ENCODE results near the gene FGF8.

Gene FGF8

GRCh38 chr10:101780818-101781654, 5.1 kb upstream of the FGF8 start:
- H3K27me3 ChIP-seq (ENCODE audit: control insufficient read depth, insufficient read depth, low read length) = peaks cover 27% of the 10 kb centered on the region
- no peak overlapping the region for H3K9ac ChIP-seq (ENCODE audit: low read length)
- H3K9me3 ChIP-seq (ENCODE audit: control insufficient read depth, low read length) = no peaks in the 10 kb centered on the region
- peaks cover 55% of the 10 kb centered on the region for H3K4me1 ChIP-seq (ENCODE audit: control insufficient read depth, insufficient read depth, low read length)
- H3K36me3 ChIP-seq (ENCODE audit: control insufficient read depth, insufficient read depth, low read length) = peaks cover 4% of the 10 kb centered on the region
- H3K4me3 ChIP-seq (ENCODE audit: low read length) = no peak overlapping the region

GRCh38 chr10:101780187-101780817, 4.4 kb upstream of the FGF8 start:
- Histone ChIP-seq H3K9ac (ENCODE audit: low read length) (no peak overlapping the region), H3K36me3 (ENCODE audit: control insufficient read depth, insufficient read depth, low read length) (no peaks in the 10 kb centered on the region), H3K27me3 (ENCODE audit: control insufficient read depth, insufficient read depth, low read length) (peaks cover 30% of the 10 kb centered on the region), H3K4me1 (ENCODE audit: control insufficient read depth, insufficient read depth, low read length) (peaks cover 57% of the 10 kb centered on the region), H3K9me3 (ENCODE audit: control insufficient read depth, low read length) (no peaks in the 10 kb centered on the region), H3K4me3 (ENCODE audit: low read length) (no peak overlapping the region)

GRCh38 chr10:101779544-101780186, 3.8 kb upstream of the FGF8 start:
- H3K9me3 ChIP-seq (ENCODE audit: control insufficient read depth, low read length) = no peaks in the 10 kb centered on the region
- H3K4me1 ChIP-seq (ENCODE audit: control insufficient read depth, insufficient read depth, low read length) = peaks cover 63% of the 10 kb centered on the region
- no peaks in the 10 kb centered on the region for H3K36me3 ChIP-seq (ENCODE audit: control insufficient read depth, insufficient read depth, low read length)
- peaks cover 36% of the 10 kb centered on the region for H3K27me3 ChIP-seq (ENCODE audit: control insufficient read depth, insufficient read depth, low read length)
- H3K4me3 ChIP-seq (ENCODE audit: low read length) = peak overlapping the region; percentile 67
- peak overlapping the region; percentile 48 for H3K9ac ChIP-seq (ENCODE audit: low read length)

- H3K4me3 ChIP-seq (ENCODE audit: low read length) = peak overlapping the region; percentile 67
- no peaks in the 10 kb centered on the region for H3K36me3 ChIP-seq (ENCODE audit: control insufficient read depth, insufficient read depth, low read length)
- peaks cover 63% of the 10 kb centered on the region for H3K4me1 ChIP-seq (ENCODE audit: control insufficient read depth, insufficient read depth, low read length)
- peak overlapping the region; percentile 48 for H3K9ac ChIP-seq (ENCODE audit: low read length)
- H3K27me3 ChIP-seq (ENCODE audit: control insufficient read depth, insufficient read depth, low read length) = peaks cover 43% of the 10 kb centered on the region
- H3K9me3 ChIP-seq (ENCODE audit: control insufficient read depth, low read length) = no peaks in the 10 kb centered on the region
Observed at GRCh38 chr10:101778781-101779543, 3.0 kb upstream of the FGF8 start.

- H3K9ac ChIP-seq (ENCODE audit: low read length) = no peak overlapping the region
- no peak overlapping the region for H3K4me3 ChIP-seq (ENCODE audit: low read length)
- H3K27me3 ChIP-seq (ENCODE audit: control insufficient read depth, insufficient read depth, low read length) = peaks cover 50% of the 10 kb centered on the region
- H3K36me3 ChIP-seq (ENCODE audit: control insufficient read depth, insufficient read depth, low read length) = no peaks in the 10 kb centered on the region
- peaks cover 59% of the 10 kb centered on the region for H3K4me1 ChIP-seq (ENCODE audit: control insufficient read depth, insufficient read depth, low read length)
- no peaks in the 10 kb centered on the region for H3K9me3 ChIP-seq (ENCODE audit: control insufficient read depth, low read length)
Observed at GRCh38 chr10:101778151-101778780, 2.4 kb upstream of the FGF8 start.

GRCh38 chr10:101777619-101778145, 1.8 kb upstream of the FGF8 start:
- Histone ChIP-seq H3K9ac (ENCODE audit: low read length) (no peak overlapping the region), H3K27me3 (ENCODE audit: control insufficient read depth, insufficient read depth, low read length) (peaks cover 56% of the 10 kb centered on the region), H3K4me1 (ENCODE audit: control insufficient read depth, insufficient read depth, low read length) (peaks cover 58% of the 10 kb centered on the region), H3K4me3 (ENCODE audit: low read length) (no peak overlapping the region), H3K36me3 (ENCODE audit: control insufficient read depth, insufficient read depth, low read length) (no peaks in the 10 kb centered on the region), H3K9me3 (ENCODE audit: control insufficient read depth, low read length) (no peaks in the 10 kb centered on the region)

- Histone ChIP-seq H3K4me1 (ENCODE audit: control insufficient read depth, insufficient read depth, low read length) (peaks cover 47% of the 10 kb centered on the region), H3K9ac (ENCODE audit: low read length) (no peak overlapping the region), H3K27me3 (ENCODE audit: control insufficient read depth, insufficient read depth, low read length) (peaks cover 70% of the 10 kb centered on the region), H3K36me3 (ENCODE audit: control insufficient read depth, insufficient read depth, low read length) (no peaks in the 10 kb centered on the region), H3K9me3 (ENCODE audit: control insufficient read depth, low read length) (no peaks in the 10 kb centered on the region), H3K4me3 (ENCODE audit: low read length) (no peak overlapping the region)
Observed at GRCh38 chr10:101776161-101776817, 375 bp upstream of the FGF8 start.

GRCh38 chr10:101774589-101775272, 1.2 kb downstream of the FGF8 start:
- Histone ChIP-seq H3K36me3 (ENCODE audit: control insufficient read depth, insufficient read depth, low read length) (no peaks in the 10 kb centered on the region), H3K27me3 (ENCODE audit: control insufficient read depth, insufficient read depth, low read length) (peaks cover 79% of the 10 kb centered on the region), H3K4me1 (ENCODE audit: control insufficient read depth, insufficient read depth, low read length) (peaks cover 34% of the 10 kb centered on the region), H3K9me3 (ENCODE audit: control insufficient read depth, low read length) (no peaks in the 10 kb centered on the region), H3K9ac (ENCODE audit: low read length) (no peak overlapping the region), H3K4me3 (ENCODE audit: low read length) (no peak overlapping the region)

GRCh38 chr10:101773923-101774588, 1.9 kb downstream of the FGF8 start:
- Histone ChIP-seq H3K9ac (ENCODE audit: low read length) (no peak overlapping the region), H3K4me1 (ENCODE audit: control insufficient read depth, insufficient read depth, low read length) (peaks cover 27% of the 10 kb centered on the region), H3K36me3 (ENCODE audit: control insufficient read depth, insufficient read depth, low read length) (no peaks in the 10 kb centered on the region), H3K4me3 (ENCODE audit: low read length) (no peak overlapping the region), H3K9me3 (ENCODE audit: control insufficient read depth, low read length) (no peaks in the 10 kb centered on the region), H3K27me3 (ENCODE audit: control insufficient read depth, insufficient read depth, low read length) (peaks cover 80% of the 10 kb centered on the region)
